HG02981 (cell line): ENCODE results near the gene S100A10.

Source experiments
- ATAC-seq: cut with Tn5 transposase; IDR thresholded peaks from one replicate; pipeline ENCODE4 v1.9.1; 2021; ENCODE audit warnings: mild to moderate bottlenecking, moderate library complexity; ENCODE audit not compliant: unreplicated experiment

Gene S100A10

DNA sequence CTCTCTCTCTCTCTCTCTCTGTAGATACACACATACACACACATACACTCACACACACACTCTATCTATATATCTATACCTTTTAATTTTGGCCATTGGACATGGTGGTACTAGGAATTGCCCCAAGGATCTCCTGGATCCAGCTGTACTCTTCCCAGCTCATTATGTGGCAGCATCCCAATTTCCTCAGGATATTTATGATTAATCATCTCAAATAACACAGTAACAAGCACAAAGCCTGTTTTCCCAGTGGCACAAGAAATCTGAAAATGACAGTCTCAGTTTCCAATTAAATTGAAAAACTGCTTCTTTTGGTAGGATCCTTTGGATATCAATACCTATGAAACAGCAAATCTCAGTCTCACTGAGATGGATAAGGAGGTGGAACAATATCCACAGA is 27.6 kb downstream of the S100A10 start:
- no peak for ATAC-seq

DNA sequence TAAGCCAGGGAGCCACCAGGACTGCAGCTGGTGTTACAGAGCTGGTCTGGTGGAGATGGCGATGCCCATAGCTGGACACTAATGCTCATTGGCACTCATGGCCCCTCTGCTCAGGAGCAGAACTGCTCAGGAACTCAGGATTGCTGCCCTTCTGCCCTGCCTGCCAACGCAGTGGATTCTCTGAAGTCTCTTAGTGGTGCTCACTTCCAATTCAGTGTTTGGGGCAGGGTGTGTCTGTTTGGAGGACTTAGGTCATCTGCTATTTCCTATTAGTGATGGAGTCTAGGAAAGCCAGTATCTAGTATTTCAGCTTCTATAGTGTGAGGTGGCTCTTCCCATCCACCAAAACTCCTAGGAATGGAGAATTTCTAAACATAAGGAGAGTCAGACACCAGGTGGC is 29.1 kb downstream of the S100A10 start:
- ATAC-seq: no peak

DNA sequence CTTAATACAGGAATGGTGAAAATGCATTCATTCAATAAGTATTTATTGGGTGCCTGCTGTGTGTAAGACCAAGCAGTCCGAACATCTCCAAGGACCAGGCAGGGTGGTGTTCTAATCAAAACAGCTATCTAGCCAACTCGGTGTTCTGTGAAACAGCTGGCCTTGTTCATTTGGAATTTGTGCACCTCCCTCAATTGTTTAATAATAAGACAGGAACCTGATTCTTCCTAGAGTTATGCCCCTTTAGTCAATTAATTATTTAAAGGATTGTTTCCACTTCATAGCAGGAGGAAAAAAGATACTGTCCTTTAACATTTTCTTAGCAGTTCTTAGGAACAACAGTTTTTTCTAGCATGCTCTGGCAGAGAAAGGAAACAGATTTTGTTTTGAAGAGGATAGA is 30.4 kb downstream of the S100A10 start:
- ATAC-seq: no peak

DNA sequence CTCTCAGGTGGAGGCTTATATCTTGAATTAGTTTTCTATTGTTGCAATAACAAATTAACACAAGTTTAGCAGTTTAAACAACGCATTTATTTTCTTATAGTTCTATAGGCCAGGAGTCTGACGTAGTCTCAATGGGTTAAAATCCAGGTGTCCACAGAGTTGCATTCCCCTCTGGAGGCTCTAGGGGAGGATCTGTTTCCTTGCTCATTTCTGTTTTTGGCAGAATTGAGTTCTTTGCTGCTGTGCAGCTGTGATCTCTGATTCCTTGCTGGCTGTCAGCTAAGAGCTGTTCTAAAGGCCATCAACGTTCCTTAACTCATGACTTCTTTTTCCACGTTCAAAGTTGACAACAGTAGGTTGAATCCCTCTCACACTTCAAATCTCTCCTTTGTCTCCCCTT is 31.8 kb downstream of the S100A10 start:
- no peak for ATAC-seq

DNA sequence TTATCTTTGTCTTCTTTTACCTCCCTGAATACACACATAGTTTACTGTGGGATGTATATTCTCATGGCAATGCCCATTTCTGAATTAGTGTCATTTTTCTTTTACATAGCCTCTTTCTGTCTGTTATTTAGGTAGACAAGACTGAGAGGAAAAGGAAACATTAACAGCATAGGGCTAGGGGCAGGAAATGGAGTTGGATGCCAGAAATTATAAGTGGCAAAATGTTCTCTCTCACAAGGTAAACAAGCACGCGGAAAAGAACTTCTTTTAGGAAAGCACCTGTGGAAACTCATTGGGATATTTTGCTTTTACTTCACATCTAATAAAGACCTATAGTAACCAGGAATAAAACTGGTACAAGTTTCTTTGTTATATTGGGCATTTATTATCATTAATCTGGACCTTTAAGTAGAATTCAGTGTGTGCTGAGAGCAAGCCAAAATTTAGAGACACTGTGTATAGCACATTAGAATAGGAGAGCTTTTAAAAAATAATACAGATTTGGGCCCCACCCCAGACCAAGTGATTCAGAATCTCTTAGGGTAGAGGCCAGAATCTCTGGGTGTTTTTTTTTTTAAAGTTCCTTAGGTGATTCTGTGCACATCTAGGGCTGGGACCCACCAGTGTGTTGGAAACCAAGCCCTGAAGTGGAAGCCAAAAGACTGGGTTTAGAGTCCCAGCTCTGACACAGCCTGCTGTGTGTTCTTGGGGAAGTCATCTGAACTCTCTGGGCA is 32.7 kb downstream of the S100A10 start:
- ATAC-seq: no peak

DNA sequence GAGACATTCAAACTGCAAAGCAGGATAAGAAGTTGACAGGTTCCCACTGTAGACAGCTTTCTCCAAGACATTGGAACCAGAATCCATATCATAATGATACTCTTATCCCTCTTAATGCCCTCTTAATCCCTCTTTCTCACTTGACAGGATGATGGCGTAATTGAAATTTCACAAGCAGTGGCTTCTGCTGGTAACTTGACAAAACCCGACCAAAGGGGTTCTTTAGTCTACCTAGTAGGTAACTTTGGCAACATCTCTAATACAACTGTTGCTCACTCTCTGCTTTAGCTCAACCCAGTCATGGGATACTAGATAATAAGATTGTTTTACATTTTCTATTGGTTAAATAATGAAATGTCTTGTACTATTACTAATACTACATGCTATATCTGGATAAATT is 34.7 kb downstream of the S100A10 start:
- no peak for ATAC-seq

DNA sequence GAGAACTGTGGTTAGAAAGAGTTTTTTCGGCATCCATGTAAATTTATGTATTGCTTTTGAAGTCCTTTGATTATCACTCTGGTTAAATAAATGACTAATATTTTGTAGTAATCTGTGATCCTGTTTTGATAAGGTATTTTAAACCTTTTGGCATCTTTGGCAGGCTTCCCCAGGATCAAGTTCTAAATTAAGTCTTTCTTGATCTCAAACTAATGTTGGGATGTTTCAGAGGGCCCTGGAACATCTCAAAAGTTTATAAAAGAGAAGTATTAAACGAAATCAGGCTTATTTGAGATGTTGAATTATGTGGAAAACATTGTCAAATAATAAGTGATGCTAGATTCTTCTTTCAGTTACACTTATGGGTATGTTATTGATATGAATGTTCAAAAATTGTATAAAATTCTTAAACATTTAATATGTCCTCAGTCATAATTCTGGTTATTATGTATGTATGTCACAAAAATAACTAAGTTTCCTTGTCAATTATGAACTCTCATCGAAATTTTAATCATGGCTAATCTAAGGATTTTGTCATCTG is 36.6 kb downstream of the S100A10 start:
- ATAC-seq: no peak

DNA sequence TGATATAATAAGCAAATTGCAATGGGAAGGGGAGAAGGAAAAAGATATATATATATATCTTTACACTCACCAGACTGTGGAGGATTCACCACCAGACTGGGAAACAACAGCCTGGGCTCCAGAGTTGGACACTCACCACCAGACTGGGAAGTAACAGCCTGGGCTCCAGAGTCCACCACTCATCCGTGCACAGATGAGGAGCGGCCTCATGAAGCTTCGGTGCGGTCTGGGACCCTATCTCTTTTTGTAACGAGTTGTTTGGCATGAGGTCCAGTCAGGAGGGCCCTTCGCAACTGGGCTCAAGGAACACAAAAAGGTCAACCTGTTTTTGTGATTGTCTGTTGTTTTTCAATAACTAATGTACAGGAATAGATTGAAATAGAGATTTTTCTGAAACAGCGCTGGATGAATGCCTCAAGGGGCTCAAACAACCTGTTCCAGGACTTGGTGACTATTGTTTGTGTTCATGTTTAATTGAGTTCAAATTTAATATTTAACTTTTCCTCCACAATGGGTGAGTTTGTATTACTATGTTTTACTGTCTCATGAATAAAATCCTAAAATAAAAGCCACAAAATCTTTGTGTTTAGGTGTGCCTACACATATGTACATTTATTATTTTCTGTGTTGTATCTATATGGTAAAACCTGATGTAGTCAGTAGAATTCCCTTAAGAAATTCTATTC is 40.1 kb downstream of the S100A10 start:
- ATAC-seq: no peak

DNA sequence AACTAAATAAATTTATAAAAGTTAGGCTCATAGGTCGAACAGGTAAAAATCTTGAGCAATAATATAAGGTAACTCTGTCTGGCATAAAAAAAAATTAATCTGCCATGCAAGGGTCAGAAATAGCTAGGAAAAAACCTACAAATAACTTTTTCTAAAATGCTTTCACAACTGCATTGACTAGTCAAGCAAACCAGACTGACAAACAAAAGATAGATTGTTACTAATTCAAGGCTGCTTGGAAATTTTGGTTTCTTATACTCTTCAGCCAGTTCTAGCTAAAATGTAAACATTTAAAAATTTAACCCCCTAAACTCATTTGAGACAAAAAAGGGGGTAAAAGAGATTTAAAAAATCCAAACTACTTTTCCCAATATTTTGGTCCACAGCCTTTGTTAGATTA is 40.8 kb downstream of the S100A10 start:
- ATAC-seq: no peak

DNA sequence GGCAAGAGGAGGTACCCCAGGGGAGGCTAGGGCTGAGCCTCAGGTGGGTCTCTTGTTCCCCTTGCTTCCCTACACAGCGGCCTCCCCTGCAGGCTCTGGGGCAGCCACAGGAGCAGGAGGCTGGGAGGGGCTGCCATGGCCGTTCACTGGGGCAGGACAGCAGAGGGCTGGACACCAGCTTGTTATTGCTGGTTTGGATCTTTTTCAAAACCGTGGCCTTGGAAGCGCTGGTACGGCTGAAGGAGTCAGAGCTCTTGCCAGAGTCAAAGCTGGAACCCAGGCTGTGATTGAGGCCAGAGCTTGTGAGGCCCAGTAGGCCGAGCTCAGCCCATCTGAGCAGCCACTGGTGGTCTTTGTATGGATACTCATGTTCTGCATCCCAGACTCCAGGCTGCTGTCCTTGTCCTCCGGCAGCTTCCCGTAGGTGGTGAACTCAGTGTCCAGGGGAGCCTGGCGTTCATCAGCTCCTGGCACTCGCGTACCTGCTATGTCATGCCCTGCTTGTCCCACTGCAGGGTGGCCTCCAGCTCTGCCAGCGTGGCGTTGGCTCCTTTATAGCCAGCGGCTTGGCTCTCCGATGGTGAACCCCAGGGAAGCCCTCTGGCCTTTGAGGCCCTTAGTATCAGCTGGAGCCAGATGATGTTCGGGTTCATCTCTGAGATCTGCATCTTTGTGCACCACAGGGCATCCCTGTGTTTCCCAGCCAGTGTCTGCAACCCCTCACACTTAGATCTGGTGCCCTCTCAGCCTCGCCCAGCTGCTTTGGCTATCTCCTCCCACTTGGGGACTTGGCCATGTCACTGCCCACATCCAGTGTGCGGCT is 44.1 kb downstream of the S100A10 start:
- ATAC-seq: no peak

DNA sequence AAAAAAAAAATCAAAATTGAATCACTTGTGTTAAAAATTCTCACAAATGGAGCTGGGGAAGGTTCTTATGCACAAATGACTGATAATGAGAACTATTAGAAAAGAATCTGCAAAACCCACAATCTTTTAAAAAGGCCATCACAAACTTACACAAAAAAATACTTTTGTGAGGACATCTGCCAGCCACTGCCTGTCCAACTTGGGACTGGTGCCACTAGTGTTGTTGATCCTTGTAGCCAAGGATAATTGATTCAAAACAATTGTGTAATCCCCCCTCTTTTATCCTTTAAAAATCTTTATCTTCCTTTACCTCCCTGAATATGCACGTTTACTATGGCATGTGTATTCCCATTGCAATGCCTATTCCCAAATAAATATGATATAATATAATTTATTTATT is 45.2 kb downstream of the S100A10 start:
- ATAC-seq: no peak

DNA sequence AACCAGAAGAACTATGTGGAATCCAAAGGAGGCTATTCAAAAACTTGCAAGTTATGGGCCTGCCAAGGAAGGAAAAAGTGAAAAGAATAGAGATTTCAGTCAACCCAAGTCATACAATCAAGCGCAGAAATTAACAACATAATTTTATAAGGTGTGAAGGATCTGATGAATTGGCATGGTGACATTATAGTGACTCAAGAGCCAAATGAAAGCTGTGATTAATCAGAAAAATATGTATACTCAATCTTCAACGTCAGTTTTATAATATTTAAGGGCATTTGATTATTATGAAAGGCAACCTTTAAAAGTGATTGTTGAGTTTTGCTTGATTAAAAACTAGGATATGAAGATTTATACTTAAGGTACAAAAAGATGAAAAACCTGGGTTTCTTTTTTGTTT is 46.5 kb downstream of the S100A10 start:
- no peak for ATAC-seq

DNA sequence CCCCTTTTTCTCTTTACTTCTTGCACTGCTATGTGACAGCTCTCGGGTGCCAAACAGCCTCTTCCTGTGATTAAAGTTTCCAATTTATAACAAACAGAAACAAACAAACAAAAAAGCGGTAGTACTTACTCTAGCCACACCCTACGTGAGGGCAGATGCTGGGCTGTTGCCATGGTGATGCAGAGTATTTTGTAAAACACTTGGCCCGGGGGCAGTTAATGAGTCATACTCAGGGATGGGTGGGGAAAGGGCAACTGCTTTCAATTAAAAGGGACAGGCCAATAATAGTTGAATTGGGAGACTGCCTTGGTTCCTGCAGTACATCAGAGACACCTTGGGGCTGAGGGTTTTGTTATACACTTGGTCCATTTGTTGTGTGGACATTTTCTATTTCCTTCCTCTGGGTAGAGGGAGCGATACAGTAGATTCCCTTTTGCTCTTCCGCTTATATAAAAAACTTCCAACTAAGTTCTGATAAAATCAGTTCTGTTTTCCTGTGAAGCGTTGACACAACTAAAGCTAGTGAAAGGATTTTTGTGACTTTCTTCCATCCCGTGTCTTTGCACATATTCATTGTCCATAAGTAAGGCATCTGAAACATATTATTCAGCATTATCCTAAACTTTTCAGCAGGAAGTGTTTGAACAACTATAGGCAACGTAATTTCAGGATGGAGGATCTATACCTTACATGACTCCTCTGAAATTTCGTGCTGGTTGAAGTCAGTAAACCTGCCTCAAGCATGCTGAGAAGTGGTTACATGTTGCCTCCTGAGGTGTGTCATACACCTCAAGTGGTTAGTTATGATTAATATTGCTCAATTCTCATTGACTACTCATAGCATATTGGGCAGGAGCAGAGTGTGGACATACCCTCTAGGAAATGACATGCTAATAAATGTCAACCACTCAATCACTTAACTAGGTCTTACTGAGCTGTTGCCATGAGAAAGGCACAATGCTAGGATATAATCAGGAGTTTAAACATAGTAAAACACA is 47.6 kb downstream of the S100A10 start:
- no peak for ATAC-seq

DNA sequence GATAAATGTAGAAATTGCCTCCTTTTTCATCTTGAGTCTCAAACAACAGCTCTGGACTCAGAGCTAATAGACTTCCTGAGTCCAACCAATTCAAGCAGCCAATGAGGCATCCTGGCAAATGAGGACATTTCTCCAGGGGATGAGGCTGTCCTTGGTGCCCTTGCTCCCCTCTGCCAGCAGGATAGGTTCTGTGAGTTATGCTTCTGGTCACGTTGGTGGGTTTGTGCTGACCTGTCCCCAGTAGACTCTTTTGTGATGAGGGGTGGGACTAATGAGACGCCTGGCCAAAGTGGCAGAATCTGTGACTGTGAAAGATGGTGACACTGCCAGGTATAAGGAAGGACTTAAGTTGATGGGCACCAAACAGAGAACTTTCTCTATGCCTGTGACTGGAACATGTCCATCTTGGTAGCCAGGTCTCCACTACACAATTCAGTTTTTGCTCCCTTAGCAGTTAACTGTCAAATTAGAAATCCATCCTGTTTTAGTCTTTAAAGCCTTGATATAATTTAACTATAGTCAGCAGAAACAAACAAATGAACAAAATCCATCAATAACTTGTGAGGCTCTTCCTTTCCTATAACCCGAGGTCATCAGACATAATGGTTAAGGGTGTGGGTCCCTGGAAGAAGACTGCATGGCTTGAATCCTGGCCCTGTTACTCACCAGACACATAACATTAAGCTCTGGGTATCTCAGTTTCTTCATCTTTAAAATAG is 48.6 kb downstream of the S100A10 start:
- ATAC-seq: no peak

DNA sequence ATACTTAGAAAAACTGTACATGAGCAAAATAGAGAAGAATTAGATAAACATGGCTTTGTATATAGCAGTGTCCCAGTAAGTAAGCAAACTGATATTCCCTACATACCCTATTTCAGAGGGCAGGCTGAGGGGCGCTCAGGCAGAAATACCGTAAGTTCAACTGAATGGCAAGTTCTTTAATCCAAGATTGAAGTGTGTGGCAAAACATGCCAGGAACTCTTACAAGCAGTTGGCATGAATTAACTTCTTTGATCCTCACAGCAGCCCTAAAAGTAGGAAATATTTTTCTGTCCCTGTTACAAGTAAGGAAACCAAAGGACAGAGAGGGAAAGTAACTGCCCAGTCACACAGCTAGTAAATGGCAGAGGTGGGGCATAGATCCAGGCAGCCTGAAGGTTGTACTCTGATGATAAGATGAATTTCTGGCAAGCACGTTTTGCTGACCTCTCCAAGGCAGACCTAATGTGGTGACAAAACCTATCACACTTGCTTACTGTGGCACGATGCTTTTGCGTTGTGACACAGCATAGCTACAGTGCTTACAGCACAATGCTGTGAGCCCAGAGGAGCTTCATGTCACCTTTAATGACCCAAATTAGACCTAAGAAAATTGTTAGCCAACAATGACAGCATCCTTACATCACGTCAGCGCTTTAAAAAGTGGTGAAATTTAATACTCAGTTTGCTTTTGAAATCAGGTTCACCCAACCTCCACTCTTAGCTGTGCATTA is 49.4 kb downstream of the S100A10 start:
- no peak for ATAC-seq

DNA sequence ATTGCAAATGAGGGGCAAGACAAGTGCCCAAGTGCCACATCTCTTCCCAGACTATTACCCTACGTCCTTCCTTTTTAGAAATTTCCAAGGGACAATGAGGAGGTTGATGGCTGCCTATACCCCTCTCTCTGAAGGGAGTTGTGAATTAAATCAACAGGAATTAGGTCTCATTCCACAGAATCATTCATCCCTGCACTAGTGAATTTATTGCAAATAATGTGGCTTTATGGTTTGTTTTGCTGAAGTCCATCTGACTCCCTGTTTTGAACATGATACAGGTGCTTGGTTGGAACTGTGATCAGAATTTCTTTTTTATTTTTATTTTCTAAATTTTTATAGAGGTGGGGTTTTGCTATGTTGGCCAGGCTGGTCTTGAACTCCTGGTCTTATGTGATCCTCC is 50.1 kb downstream of the S100A10 start:
- no peak for ATAC-seq

DNA sequence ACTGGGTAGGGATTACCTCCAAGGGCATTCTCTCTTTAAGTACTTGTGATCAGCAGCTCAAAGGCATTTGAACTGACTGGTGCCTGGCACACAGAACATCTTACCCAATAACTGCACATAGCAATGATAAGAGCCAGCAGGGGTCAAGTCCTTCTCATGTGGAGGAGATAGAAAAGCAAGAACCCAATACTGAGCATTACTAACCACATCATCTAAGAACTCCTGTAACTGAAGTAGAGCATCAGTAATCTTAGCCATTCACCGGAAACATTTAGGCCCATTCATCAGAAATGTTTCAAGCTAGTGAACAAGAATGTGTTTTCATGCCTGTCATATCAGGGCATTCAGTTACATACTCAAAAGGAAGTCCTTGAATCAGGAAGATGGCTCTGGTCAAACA is 50.8 kb downstream of the S100A10 start:
- no peak for ATAC-seq

DNA sequence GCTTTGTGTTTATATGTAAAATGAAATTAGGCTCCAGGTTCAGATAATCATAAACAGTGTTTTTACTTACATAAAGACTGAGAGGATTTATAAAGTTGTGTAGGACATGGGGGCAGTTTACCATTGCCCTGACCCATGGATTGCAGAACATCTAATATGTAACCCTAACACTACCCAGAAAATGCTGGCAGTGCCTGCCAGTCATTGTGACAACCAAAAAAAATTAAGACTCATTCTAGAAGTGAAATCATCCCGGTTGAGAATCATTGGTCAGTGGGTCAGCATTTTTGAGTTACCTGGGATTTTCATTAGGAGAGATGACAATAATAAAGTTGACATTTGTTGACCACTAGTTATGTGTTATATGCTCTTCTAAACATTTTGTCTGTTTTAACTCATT is 53.1 kb downstream of the S100A10 start:
- ATAC-seq: no peak

DNA sequence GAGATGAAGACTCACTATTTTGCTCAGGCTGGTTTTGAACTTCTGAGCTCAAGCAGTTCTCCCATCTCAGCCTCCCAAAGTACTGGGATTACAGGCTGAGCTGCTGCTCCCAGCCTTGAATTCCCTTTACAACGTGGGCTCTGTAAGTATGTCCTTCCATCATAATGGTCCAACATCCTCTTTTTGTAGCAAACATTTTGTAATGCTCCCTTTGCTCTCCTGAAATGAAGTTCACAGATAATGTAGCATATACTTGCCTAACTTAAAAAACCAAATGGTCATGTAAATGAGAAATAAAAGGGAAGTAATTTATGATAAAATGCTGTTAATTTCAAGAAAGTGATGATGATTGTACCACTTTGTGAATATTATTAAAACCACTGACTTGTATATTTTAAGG is 53.9 kb downstream of the S100A10 start:
- ATAC-seq: no peak
